Glomerular visceral epithelial cell (primary cell): ENCODE results near the gene TNFAIP3.

Experiments
- DNase-seq: peaks from one replicate; pipeline ENCODE4 v3.0.0-alpha.2; 2016; ENCODE audit errors: extremely low spot score

The TNFAIP3 gene

DNA sequence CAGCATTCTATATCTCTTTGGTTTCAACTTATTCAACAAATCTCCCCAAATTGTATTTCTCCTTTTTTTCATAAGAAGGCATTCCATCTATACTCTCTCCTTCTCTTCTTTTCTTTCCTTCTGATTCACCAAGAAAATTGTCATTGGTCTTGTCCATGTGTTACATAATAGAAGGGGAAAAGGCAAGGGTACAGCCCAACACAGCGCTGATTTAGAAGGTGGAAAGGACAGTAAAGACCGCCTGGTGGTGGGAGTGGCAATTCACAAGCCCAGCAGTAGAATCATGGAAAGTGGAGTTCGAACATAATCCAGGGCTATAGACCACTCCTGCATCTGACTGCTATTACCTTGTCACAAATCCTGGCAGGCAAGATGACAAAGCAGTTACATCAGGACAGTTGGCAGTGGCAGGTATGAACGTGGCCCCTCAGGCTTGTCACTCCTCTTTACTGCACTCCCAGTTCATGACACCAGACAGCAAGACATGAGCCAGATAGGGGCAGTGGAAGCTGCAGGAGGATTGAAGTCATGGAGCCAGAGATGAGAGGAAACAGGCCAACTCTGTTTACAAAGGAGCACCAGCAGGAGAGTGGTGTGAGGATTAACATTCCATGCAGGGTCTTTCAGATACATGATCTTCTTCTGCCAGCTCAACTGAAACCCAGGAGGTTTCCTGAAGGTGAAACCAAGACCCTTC is 2.1 kb upstream of the TNFAIP3 start:
- DNase-seq = no peak

DNA sequence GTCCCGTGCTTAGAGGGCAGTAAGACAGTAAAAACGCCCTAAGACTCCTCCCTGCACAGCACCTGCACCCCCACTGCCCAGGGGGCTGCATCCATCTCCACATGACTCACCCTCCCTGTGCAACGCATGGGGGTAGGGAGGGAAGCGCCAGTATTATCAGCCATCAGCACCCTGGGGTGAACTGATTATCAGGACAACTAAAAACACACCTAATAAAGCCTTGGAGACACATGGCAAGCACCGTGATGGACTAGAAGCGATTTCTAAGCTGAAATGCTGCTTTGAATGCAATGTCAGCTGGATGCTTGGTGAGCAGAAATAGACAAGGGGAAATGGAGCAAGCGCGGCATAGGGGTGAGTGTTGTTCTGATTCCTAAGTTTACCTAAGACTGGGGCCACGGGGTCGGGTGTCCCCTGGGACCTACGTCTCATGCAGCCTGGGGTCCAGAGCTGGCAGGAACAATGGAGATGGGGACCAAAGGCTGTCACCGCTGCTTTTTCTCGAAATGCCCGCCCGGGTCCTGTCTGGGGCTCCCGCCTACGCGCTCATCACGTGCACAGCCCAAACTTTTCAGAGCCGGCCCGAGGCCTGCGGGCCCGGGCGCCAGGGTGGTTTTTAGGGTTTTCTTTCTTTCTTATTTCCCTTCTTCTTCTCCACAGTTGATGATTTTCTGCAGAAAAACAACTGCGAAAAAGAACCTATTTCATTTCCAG is 702 bp upstream of the TNFAIP3 start:
- peak; percentile 46 for DNase-seq

DNA sequence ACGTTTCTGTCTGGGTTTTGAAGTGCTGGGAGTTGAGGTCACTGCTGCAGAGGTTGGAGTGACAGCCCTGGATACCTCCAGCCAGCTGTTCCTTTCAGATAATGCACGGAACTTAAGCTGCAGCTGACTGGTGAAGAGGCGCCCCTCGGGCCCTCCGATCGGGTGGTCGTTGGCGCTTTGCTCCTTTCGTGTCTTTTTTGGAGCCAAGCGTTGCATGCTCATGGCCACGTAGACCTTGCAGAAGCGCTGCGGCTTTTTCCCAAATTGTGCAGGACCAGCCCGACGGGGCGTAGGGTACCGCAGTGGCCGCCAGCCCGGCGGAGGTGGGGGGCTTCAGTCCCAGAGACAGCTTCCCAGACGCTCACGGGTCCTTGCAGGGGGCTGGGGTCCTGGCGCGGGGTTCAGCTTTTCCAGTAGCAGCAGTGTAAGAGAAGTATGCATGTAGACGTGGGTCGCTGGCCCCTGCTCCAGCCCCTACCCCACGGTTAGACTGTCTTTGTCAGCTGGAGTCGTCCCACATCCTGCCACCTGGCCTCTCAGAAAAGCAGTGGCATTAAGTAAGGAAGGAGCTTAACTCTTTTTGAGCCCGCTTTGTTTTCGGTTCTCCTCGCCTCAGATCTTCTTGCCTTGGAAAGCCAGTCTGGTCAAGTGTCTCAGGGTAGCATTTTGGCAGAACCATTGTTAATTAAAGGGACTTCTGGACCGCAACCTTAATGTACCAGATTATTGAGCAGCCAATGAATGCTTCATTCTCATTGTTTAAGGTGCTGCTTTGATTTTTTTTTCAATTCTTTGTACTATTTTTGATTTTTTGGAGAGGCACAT is 838 bp downstream of the TNFAIP3 start:
- DNase-seq = peak; percentile 41

DNA sequence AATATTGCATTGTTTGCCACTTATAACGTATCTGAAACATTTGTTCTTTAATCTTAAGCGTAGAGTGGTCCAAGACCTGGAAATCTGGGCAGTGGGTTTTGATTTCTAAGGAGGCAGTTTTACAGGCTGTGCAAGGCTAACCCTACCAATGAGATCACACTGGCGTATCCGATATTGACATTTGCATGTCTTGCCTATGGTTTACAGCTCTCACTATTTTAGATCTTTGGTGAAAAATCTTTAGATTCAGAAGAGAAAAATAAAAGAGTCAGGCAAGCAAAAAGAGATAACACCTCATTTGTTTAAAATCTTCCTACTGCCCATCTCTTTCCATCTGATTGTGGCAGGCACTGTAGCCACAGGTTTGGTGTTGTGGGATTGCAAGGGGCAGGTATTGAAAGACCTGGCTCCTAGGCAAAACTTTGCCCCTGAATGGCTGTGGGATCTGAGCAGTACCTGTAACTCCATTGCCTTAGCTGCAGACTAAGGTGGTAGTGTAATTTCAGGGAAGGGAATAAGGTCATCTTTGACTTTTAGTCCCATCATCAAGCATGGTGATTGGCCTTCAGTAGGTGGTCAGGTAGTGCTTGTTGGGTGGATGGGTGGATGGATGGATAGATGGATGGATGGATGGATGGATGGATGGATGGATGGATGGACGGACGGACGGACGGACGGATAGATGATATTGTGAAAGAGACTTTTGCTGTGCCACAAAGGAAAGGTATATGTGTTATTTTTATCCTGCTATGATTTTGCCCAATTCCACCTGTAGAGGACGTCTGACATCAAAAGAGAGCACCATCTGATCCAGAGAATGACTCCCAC is 1.9 kb downstream of the TNFAIP3 start:
- DNase-seq = no peak

DNA sequence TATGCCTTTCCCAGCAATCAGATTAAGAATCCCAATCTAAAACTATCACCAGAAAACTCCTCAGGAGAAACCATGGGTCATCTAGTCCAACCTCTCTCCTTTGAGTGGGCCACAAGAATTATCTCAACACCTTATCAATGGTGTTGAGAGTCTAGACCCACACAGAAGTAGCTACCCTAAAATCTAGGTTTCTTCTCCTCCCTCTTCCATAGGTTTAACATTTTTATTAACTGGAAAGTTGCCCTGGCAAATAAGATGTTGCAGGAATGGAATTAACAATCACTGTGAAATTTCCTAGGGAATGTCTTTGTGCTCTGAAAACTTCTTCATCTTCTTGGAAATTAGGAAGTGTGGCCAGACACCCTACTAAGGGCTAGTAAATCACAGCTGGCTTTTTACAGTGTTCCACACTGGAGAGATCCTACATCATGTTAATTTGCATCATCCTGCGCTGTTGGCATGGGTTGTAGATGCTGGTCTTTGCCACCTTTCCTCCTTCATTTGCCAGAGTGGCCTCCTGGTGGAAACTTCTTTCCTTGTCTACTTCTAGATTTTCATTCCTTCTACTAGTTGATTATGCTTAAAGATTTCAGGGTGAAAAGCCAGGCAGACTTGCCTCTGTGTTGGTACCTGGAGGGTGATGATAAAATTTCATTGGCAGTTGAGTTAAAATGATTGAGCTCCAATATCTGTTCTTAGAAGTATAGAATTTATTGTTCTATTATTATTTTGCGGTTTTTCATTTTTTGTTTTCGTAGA is 2.7 kb downstream of the TNFAIP3 start:
- no peak for DNase-seq

DNA sequence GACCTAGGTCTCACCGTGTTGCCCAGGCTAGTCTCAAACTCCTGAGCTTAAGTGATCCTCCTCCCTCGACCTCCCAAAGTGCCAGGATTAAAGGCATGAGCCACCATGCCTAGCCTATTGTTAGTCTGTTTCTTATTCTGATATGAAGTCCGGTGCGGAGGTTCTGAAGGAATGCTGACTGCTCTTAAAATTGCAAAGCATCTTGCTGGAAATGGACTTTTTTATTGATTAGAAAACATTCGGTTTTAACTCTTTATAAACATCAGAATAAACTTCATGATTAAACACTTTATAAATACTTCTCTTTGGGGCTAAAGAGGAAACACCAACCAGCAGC is 3.2 kb downstream of the TNFAIP3 start:
- no peak for DNase-seq

DNA sequence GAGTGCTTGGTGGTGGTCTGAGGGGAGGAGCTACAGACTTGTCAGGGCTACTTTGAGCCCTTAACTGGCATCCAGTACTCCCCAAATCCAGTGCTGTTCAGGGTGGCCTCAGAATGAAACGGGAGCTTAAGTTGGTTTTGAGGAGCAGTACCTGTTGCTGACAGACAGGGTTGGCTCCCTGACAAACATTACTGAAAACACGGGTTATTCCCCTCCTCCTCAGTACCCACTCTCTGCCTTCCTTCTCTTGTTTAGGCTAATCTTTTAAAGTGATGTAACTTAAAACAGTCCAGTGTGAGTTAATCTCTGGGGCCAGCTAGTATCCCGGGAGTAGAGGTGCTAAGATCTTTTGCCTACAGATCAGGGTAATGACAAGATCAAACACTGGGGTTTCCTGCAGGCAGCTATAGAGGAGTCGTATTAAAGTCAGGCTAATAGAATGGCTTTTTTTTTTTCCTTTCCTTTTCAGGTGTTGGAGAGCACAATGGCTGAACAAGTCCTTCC is 3.7 kb downstream of the TNFAIP3 start:
- DNase-seq = peak; percentile 24

DNA sequence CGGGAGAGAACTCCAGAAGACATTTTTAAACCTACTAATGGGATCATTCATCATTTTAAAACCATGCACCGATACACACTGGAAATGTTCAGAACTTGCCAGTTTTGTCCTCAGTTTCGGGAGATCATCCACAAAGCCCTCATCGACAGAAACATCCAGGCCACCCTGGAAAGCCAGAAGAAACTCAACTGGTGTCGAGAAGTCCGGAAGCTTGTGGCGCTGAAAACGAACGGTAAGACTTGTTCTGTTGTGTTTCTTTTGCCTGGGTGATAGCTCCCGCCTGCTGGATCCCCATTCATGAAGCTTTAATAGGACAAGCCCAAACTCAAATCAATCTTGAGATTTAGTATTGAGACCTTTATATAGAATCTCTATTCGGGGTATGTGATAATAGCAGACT is 4.2 kb downstream of the TNFAIP3 start:
- no peak for DNase-seq

DNA sequence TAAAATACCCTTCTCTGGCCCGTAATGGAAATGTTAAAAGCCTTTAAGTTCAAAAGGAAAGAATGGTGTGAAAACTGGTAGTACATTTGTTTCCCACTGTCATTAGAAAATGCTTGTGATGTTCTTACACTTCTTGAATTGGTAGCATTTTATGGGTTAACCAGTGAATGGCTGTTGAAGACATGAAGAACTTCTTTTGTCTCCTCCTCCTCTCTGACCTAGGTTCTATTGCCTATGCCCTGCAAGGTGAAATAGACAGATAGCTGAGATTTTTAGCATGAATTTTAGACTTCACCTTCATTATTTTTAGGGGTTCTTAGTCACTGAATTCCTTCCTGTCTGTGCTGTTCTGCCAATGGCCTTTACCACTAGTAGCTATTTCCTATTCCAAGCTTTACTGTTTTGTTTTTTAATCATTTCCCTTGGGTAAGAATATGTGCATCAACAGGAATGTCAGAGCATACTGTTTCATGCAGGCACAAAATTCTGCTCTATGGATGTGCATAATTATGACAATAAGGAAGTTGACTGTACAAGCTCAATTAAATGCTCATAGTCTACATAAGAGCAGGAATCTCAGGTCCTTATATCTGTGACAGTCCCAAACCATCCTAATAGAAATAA is 4.9 kb downstream of the TNFAIP3 start:
- DNase-seq = no peak

DNA sequence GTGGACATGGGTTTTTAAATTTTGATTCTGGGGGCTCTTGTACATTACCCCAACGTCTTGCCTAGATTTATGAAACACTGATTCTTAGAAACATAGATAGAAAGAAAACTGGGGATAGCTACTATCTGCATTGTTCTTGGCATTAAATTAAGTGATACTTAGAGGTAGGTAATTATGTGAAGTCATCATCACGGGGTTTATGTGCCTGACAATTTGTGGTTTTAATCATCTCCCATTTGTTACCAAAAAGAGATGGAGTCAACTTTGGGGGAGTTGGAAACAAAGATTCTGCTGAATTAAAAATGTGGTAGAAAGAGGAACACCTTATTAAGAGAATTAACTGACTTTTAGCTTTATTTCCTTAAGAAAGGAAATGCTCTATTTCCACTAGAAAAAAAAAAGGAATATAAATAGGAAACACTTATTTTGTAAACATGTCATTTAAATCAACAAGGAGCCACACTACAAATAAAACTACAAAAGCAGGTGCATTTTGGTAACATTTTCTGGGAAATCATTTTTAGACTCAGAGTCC is 5.6 kb downstream of the TNFAIP3 start:
- no peak for DNase-seq

DNA sequence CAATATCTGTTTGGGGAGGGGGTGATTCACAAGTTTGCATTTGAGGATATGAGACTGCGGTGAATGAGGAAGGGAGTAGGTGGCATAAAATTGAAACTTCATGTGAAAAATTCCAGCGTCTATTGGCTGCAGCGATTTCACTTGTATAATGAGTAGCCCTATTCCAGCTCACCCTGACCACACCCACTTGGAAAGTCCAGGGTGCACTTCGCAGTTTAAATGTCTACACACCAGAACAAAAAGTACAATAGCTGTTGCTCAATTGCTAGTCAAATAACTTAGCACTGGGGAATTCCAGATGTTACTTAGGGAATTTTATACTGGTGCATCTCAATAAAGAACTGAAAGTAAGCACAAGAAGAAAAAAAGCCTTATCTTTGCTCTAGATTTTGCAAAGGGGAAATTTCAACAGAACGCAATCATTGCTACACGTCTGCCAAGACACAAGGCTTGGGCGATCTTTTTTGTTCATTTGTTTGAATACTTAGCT is 6.3 kb downstream of the TNFAIP3 start:
- peak; percentile 84 for DNase-seq

DNA sequence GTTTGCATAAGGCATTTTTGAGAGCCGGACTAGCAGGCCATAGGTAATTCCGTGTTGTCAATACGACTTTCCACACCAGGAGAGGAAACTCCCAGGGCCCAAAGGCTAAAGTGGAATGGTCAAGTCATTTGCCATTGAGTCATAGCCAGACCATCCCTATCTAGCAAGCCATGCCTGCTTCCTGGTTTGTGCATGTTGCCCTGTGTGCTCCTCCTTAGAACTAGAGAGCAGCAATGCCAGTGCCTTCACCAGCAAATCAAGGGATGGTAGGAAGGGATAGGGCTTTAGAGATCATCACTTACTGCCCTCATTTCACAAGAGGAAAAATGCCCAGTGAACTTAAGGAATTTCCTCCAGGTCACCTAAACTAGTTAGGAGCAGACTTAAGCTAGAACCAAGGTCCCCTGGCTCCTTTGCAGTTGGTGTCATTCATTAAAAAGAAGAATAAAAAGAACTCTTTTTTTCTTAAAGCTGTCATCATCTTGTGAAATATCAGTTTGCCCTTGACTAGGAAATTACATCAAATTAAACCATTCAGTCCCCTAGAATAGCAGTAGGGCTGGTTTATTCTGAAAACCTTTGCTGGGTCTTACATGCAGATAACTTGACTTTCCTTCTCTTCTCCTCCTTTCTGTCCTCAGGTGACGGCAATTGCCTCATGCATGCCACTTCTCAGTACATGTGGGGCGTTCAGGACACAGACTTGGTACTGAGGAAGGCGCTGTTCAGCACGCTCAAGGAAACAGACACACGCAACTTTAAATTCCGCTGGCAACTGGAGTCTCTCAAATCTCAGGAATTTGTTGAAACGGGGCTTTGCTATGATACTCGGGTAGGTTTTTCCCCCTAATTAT is 7.4 kb downstream of the TNFAIP3 start:
- peak; percentile 20 for DNase-seq

DNA sequence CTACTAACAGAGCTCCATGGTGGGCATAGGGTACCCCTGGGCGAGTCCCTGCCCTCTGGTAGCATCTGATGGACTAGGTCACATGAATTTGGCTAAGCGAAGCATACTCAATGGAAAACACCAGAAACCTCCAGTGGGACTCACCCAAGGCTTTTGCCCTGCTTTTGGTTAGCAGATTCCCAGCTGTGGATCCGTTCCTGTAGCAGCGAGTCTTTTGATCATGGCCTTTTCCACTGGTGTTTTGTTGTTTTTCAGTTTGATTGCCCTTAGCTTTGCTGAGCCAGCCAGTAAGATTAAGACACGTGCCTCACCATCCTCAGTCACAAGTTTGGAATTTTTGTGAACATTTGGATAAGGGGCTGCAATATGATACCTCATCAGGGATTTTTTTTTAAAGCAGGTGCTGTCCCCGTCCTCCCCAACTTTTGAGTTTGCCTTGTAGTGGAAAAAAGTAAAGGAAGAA is 8.0 kb downstream of the TNFAIP3 start:
- DNase-seq = no peak

DNA sequence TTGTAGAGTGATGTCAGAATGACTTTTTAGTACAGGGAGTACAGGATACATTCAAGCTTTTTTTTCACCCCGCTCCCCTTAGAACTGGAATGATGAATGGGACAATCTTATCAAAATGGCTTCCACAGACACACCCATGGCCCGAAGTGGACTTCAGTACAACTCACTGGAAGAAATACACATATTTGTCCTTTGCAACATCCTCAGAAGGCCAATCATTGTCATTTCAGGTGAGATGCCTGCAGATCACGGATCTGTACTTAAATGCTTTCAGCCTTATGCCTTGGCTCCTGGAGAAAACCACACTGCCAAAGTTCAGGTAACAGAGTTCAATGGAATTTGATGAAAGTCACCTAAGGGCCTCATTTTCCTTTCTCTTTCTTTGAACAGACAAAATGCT is 8.5 kb downstream of the TNFAIP3 start:
- no peak for DNase-seq

DNA sequence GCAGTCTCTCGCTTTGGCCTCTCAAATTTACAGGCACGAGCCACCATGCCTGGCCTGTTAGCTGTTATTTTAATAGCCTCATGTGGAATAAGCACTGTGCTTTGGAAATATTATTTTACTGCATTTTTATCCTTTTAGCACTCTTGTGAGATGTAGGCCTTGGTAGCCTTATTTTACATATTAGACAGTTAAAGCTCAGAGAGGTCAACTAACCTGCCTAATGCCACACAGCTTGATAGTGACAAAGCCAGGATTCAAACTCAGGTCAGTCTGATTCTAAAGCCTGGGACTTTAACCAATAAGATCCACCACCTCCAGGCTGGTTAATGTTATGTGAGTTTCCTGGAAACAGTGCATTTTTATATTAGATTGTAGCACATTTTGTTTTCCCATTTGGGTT is 9.5 kb downstream of the TNFAIP3 start:
- no peak for DNase-seq

DNA sequence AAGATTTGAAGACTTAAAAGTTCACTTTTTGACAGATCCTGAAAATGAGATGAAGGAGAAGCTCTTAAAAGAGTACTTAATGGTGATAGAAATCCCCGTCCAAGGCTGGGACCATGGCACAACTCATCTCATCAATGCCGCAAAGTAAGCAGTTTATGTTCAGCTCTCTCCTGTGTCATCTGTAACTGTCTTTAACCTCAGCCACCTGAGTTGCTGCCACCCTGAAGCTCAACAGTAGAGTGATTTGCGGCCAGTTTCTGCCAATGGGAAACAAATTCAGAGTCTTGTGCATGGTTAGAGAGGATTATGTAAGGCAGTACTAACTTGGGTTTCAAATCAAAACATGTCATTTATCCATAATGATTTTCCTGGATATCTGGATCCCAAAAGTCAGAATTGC is 10.1 kb downstream of the TNFAIP3 start:
- DNase-seq = no peak

DNA sequence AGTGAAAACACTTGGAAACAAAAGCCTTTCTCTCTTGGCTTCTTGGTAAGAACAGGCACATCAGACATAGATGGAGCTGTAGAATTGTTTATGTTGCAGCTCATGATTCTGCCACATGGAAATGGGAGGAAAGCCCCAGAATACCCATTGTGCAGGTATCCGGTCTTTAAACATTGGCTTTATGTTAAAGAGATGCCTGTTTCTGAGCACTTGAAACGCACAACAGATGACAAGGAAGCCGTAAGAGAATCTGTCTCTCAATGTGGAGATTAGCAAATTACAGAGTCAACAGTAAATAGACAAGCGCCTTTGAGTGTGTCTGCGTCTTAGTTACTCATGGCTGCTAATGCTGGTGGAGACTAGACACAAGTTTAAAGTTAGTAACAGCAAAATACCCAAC is 10.5 kb downstream of the TNFAIP3 start:
- DNase-seq = no peak

DNA sequence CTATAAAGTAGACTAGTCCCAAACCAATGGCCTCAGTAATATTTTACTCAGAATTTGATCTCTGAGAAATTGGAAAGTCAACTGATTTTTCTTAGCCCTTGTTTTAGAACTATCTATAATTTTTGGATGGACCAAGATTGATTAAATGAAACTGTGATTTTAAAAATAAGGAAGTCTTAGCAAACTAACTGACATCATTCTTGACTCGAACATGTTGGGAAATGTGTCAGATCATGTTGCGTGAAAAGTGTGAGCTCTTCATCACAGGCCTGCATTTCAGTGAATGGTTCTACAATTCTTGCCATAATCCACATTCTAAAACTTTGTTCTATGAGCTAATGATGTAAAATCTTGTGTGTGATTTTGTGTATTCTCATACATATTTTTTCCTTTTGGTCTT is 11.0 kb downstream of the TNFAIP3 start:
- no peak for DNase-seq
